SKM-1 treated with dmso at 0.1 percent for 144 hours (cell line): ENCODE results near the gene MYH9.

ENCODE experiments used
- DNase-seq: peaks from one replicate; lab custom pipeline; 2025; ENCODE audit not compliant: unreplicated experiment; lab: John Stamatoyannopoulos, UW

The MYH9 gene

DNA sequence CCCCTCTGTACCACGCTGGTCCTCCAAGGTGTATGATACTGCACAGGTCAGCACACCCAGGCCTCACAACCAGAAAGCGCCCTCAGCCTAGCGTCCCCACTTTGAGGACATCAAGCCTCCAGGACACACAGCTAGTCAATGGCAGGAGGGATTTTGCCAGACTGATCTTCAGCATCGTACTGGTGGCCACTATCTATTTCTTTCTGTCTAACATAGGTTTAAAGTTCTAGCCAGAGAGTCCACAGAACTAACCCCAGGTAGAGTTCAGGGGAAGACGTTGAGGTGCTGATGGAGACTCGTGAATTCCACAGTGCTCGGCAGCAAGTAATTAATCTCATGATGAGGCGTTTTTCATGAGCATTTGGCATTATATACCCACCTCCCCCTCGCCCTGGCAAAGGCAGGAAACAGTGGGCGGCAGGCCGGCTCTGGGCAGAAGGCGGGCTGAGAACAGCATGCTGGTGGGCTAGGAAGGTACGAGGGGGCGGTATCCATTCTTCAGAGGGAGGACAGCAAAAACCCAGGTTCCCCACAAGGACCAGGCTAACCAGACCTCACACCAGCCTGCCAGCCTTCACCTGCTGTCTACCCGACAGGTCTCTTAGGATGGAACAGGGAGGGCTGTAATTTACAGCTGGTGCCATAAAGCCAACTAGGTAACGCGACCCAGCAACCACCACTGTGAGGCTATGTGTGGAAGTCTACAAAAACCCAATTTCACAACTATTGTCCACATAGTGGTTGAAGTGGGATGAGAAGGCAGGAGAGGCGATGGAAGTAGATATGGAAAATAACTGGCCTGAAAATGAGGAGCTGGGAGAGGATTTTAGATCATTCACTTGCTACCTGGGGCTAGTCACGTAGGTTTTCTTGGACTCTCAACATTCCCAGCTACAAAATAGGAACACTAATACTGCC is 18.5 kb downstream of the MYH9 start:
- DNase-seq = no peak

DNA sequence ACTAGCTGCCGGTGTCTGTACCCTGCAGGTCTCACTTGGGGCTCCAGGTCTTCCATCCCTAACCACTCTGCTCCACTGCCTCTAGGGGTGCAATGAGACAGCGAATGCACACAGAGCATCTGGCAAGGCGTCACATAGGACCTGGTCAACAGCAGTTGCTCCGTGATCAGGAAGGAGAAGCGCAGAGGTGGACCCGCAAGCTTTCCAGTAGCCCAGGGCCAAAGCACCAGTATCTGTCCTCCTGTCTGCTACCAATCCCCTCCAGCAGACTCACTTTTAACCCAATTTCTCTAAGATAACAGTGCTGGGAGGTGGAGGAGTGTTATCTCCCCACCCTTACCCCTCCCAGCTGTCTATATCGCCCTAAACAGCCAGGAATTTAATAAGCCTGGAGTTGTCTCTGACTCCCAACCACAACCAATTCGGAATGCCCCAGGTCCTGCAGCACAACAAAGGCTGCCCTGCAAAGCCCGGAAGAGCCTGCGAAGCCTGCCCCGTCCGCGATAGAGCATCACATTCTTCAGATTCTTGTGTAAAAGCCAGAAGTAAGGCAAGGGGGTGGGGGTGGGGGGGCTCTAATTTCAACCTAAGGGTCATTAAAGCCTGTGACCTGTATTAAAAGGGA is 19.3 kb downstream of the MYH9 start:
- DNase-seq = no peak

DNA sequence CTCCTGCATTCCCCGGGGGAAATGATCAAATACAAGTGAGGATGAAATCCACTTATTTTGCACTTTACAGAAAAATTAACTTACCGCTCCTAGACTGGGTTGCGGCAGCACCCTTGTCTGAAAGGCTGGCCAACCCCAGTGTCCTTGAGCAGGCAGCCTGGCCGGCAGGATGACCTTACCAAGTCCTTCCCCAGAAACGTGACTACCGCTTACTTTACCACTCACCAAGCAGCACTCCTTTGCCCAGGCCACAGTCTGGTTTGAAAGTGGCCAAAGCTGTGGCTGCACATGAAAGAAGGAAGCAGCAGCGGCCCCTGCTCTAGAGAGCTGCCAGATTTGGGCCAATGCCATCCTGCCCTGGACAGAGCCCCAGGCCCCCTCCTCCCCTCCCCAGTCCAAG is 20.3 kb downstream of the MYH9 start:
- no peak for DNase-seq

DNA sequence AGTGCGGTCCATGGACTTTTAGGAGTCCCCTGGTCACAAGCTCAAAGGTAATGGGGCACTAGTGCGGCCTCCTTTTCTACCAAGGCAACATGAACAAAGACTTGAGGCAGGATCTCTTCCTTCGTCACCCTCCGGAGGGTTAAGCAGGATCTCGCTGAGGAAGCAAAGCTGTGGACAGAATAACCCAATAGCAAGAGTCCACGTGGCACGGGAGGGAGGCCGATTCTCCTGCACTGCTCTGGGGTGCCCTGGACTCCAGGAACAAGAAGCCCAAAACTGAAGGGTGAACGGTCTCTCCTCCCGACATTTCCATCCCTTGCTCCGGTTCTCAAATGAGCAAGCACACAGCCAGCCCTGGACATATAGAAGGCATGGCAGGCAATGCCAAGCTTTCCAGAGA is 20.7 kb downstream of the MYH9 start:
- DNase-seq = no peak

DNA sequence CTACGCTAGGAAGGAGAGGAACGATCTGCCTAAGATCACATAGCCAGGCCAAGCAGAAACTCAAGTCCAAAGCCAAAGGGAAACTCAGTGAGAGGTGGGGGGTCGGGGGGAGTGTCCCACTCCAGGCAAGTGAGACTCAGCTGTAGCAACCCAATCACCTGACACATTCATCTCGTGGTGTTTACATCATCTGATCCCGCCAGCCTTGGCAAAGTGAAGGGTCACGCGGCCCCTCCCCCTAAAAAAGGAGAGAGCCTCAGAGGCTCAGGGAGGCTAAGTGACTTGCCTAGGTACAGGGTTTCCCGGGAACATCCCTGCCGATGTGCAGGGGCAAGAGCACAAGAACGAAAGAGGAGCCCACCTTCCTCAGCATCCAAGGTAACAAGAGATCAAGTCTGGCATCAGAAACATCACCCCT is 21.5 kb downstream of the MYH9 start:
- DNase-seq = no peak

DNA sequence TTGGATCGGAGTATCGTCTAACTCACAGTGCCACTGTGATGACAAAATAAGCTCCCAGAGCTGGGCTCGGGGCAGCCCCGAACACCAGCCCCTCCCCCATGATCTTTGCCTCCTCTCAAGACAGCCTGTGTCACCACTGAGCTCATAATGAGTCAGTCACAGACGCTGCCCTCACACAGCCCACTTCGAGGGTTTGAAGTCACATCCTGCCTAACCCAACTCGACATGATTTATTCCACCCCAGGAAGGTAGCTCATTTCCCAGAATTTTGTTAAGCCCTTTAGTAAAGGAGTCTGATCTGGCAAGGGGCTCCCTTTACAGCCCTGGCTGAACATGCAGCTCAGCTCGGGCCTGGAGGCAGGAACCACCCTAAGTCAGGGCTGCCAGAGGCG is 22.8 kb downstream of the MYH9 start:
- no peak for DNase-seq

DNA sequence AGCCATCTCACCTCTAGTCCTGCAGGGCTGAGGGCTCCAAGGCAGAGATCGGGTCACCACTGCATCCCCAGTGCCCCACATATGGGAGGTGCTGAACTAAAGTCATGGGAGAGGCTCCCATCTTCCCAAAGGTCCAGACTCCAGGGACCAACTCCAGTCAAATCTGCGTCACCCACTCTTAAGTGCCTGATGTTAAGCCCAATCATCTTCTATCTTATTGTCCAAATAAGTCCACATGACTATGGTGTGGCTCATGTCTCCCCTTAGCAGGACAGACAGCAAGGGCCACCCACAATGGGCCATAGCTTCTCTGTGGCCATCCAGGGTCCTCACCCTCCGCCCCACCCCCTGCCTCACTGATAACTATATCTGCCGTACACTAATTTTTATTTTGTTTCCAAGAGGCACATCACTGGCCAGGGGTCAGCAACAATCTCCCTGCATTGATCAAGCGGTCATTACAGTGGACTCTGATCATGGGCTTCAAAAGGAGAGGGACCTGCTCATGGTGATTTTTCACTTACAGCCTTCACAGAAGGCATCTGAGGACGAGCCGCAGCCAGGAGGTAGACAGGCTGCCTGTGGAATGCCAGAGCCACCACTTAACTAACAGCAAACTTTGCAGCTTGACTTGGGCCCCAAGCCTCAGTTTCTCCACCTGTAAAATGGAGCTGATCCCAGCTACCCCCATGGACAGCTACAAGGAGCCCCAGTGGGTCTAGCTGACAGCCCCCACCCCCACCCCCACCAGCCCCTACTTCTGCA is 23.3 kb downstream of the MYH9 start:
- no peak for DNase-seq

DNA sequence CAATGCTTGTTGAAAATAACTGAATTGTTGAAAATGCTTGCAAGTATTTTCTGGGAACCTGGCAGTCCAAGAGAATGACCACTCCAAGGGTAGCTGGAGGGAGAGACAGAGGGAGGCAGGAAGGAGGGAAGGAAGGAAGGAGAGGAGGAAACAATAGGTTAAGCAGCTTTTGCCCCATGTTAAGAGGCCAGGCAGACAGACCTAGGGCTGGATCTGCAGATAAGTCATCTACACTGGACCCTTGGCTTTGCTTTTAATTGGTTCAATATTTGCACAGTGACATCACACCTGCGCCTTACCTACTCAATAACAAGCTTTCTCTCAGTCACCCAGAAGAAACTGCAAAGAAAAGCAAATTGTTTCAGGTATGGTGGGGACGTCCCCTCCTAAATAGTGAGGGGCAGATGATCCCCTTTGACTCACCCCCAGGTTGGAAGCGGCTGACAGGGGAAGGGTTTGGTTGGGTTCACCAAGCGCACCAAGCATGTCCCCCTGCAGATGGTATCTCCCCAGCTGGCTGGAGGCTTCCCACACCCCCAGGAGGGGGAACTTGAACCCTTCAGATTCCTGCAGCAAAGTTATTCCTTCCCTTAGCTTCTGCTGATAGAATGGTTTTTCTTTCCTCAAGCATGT is 24.3 kb downstream of the MYH9 start:
- DNase-seq = no peak

DNA sequence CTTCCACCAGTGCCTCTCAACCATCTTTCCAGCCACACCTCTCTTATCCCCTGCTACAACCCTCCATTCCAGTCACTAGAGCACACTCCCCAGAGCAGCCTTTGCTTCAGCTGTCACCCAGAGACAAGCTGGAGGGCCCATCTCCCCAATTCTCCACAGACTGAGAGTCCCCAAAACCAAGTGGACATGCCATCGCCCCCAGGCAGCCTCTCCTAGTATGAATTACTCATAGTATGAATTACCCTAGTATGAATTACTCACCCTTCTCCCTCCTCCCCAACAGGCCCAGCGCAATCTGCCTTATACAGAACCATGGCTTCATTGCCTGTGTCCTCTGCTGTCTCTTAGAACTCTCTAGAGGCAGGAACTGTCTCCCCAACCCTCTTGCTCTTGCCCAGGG is 24.8 kb downstream of the MYH9 start:
- DNase-seq = no peak

DNA sequence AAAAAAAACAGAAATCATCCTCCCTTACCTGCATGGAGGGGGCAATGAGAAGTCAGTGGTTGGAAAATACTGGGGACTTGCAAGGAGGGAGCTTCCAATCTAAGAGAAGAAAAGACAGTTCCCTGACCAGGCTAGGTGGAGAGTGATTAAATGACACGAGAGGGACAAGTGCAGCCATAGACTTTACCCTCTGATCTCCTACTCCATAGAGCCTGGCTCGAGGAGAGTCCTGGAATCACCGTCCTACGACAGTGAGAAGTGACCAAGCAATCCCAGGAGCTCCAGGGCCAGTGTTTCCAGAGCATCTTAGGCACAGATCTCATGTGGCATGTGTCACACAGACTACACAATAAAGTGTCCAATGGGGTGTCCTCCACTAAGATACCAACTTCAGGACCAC is 25.7 kb downstream of the MYH9 start:
- no peak for DNase-seq

DNA sequence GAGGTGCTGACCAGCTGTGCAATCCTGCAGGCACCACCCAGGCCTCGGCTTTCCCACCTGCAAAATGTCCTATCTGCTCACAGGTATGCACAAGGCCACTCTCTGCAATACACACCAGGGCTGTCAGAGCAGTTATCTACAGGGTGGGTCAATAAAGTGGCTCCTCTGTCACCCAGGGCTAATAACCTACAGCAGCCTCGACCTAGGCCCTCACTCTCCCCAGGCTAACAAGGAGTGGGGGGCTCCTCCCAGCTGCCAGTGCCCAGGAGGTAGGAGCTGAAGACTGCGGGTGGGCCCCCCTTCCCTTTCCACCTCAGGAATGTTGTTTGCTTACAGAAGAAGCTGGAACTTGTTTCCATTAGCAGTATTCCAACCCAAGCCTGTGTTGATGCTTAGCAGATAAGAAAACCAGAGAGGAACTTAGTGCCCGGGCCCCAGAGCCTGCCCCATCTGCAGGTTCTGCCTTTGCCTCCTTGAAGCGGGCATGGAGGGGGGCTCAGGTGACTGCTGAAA is 26.8 kb downstream of the MYH9 start:
- DNase-seq = no peak

DNA sequence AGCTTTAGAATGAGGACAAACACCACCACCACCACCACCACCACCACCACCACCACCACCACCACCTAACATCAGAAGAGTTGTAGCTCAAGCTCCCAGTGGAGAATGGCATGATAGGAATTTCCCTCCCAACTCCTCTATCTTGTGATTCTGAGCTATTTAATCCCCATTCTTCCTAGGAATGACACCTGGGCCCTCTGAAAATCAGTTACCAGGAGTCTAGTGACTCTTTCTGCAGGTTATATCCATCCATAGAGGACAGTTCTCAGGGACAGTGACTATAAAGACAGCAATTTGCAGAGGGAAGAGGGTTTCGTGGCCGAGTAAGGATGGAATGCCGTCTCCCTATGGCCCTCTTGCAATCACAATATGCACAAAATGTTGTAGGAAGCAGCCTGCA is 27.8 kb downstream of the MYH9 start:
- DNase-seq = no peak

DNA sequence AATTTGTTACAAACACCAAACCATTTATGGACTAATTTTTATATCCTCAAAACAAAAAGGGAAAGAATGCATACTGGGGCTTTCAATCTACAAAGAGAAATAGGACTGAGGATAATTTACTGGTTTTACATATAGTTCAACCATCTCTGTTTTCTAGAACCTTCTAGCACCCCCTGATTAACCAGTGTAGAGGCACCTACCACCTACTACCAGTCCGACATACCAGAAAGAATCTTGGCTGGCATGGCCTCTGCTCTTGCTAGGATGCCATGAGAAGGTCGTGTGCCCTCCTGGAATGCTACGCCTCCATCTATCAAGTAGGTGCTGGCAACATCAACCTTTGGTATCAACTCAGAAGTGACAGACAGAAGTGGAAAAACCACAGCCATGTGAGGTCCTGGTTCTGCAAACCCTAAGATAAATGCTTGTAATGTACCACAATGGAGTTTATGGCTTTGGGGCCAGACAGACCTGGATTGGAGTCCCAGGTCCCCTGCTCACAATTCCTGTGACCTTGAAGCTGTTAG is 28.2 kb downstream of the MYH9 start:
- DNase-seq = no peak

DNA sequence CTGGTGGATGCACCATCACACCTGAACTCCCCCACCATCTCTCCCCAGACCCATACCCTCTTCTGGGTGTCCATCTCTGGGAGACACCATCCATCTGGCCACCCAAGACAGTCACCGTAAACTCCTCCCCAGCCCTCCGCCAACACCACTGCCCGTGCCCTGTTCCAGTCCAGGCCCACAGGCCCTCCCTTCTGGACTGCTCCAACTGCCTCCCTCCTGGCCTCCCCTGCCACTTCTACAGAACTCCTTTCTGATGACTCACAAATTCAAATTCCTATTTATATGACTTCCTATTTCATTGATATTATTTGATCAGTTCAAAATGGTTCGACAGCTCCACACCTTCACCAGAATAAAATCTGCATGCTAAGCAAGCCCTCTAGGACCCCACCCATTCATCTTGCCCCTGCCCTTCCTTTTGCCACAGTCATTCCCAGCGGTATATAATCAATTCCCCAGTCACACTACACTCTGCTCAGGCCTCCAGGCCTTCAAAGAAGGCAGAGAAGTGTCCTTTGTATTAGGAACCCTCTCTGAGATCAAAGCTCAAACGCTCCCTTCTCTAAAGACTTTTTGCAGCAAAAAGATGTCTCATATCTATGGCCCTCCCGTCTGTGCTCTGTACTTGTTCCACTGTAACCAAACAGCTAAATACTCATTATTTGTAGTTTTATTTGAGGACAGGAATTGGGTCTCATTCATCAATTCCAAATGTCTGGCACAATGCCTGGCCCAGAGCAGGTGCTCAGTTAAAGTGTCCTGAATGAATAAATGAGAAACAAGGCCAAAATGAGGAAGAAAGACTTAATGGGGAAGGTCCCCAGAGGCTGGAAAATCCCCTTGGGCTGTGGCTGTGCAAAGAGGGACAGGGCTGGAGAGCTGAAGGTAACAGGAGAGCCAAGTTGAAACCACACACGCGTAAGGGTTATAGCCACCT is 29.0 kb downstream of the MYH9 start:
- no peak for DNase-seq

DNA sequence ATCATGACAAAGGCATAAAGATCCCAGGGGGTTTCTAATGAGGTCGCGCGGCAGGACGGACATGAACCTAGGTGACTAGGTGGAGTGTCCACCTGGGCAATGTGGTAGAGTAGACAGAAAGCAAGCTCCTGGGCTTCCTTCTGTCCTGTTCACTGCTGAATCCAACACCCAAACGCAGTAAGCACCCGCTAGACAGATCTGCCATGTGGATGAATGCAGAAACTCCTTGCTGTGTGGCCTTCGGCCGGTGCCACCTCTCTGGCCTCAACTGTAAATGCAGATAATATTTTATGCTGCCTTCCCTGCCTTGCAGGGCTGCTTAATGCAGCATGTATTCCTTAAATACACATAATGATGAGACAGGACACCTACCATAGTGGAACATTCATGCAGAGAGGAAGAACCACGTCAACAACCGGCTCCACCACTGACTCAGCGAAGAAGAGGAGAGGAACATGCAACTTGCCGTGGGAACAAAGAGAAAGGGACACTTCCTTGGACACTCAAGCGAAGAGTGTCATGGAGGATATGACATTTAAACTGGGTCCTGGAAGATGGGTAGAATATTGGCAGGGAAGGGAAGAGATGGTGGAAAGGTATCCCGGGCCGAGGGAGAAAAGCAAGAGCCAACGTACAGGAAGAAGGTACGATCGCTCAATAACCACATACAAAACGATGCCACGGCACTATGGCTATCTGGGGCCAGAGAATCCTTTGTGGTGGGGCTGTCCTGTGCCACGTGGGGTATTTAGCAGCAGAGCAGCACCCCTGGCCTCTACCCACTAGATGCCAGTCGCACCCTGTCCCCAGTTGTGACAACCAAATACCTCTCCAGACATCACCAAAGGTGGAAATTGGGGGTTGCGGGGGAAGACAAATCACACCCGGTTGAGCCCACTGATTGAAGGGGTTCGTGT is 30.8 kb downstream of the MYH9 start:
- no peak for DNase-seq

DNA sequence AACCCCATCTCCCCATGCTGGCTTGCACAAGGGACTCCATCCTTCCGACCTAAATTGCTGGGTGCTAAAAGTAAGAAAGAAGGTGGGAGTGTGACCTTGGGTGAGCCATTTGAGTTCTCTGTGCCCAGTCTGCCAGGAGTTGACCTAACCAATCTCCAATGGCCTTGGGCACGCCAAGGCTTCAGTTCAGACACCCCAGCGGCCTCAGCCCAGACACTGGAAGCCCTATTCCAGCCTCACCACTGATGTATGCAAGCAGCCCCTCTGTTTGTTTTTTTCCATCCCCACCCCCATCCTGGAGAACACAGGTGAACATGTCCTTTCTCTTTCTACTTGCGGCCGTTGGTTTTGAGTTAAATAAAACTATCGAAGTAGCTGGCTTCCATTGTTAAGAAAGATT is 31.9 kb downstream of the MYH9 start:
- DNase-seq = no peak

DNA sequence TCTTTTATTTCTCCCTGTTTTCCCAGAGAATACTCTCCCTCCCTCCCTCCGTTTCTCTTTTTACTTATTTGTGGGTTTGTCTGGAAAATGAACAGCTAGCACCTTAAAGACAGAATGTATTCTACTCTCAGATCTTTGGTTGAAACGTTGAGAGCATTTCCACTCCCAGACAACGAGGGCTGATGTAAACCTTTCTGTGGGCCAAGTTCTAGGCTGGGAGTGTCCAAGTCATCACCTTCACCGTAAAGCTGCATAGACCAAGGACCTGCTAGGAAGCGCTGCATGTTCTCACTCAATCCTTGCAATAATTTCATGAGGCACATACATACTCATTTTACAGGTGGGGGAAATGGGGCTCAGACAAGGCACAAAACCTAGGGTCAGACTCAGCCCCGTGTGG is 32.4 kb downstream of the MYH9 start:
- no peak for DNase-seq

DNA sequence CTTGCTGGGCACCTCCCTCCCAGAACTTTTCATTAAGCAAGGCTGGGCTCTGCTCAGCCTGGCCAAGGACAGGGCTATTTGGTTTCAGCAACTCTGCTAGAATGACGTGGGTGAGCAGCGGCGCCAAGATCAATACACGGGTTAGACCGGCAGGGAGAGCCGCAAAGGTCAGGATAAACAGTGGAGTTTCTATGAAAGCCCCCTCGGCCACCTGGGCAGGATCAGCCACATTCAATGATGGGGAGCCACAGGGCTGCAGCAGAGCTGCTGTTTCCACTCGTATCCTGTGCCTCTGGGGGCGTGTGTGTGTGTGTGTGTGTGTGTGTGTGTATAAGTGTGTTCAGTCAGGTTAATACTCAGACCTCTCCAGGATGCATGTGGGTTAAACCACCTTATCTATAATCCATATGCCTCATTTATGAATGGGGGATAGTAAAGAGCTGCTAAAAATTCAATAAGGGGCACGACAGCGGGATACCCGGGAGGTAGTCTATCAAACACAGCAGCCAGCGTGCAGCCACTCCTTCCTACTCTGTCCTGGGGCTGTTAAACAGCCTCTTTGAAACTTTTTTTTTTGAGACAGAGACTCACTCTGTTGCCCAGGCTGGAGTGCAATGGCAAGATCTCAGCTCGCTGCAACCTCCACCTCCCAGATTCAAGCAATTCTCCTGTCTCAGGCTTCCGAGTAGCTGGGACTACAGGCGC is 34.8 kb downstream of the MYH9 start:
- DNase-seq = no peak
